GM18517 (cell line): Measurements from ENCODE around the gene SLBP.
A peak's percentile ranks its signal among the peaks of the same experiment; 100 is the strongest.

Experiments used
- ATAC-seq: cut with Tn5 transposase; IDR thresholded peaks from one replicate; pipeline ENCODE4 v1.9.1; 2021; ENCODE audit warnings: mild to moderate bottlenecking, moderate library complexity; ENCODE audit not compliant: unreplicated experiment

The SLBP gene

DNA sequence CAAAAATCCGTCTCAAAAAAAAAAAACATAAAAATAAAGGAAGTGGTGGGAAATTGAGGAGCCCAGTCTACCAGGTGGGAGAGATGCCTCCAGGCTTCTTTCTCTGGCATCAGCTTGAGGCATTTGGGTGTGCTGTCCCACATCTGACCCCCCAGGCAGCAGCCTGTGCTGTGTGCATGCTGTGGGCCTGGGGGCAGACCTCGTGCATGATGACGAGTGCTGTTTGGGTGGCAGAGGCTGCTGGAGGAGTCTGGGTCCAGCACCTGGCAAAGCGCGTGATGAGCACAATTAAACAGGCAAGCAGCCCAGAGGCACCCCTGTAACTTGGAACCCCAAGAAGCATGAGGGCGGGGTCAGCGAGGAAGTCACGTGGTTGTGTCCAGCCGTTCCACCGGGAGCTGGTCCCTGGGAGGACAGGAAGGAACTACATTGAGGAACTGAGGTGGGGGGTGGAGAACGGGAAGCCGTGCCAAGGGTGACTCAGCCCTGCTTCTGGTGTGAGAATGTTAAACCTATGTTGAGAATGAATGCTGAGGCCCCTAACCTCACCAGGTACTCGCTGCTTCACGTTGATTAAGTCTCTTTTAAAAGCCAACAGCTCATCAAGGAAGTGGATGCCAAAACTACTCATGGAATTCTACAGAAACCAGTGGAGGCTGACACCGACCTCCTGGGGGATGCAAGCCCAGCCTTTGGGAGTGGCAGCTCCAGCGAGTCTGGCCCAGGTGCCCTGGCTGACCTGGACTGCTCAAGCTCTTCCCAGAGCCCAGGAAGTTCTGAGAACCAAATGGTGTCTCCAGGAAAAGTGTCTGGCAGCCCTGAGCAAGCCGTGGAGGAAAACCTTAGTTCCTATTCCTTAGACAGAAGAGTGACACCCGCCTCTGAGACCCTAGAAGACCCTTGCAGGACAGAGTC is 15.3 kb upstream of the SLBP start:
- ATAC-seq = no peak

DNA sequence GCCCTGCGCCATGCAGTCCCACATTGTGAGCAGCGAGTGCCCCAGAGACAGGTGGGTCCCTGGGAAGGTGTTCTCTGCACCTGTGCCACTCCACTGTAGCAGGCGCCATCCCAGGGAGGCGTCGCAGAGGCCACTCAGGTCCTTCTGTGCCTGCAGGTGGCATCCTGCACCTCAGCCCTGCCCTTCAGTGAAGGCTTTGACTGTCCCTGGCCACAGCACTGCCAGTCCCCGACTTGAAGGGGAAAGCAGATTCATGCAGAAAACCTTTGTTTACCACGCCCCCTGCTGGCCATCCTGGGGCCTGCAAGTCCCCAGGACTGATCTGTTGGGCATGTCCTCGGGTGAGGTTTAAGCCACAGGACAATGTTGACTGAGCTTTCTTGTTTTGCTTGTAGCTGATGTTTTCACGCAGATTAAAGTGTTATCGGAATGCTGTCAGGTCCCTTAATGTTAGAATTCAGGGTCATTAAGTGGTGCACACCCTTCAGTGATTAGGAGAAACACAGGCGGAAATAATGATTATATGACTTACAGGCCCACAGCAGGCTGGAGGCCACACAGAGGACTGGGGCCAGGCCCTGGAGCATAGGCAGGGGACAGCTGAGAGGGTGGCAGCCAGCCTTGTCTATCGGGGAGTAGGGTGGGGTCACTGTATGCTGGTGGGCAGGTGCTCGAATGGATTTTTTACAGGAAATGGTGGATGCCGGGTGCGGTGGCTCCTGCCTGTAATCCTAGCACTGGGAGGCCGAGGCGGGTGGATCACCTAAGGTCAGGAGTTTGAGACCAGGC is 14.2 kb upstream of the SLBP start:
- ATAC-seq = no peak

DNA sequence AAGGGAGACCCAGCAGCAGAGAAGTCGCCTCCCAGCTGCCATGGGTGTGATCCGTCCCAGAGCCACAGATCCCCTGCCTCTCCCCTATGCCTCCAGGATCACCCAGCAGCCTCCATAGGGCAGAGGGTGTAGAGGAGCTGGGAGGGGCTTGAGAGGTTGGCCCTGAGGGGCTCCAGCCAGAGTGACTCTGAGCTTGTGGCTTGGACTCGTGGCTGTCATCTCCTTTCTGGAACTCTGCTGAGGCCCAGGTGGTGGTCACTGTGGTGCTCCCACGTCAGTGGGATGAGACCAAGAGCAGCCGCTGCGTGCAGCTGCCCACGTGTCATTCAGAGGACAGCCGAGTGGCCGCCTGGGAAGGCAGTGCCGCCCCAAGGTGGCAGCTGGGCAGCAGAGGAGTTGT is 13.4 kb upstream of the SLBP start:
- no peak for ATAC-seq

DNA sequence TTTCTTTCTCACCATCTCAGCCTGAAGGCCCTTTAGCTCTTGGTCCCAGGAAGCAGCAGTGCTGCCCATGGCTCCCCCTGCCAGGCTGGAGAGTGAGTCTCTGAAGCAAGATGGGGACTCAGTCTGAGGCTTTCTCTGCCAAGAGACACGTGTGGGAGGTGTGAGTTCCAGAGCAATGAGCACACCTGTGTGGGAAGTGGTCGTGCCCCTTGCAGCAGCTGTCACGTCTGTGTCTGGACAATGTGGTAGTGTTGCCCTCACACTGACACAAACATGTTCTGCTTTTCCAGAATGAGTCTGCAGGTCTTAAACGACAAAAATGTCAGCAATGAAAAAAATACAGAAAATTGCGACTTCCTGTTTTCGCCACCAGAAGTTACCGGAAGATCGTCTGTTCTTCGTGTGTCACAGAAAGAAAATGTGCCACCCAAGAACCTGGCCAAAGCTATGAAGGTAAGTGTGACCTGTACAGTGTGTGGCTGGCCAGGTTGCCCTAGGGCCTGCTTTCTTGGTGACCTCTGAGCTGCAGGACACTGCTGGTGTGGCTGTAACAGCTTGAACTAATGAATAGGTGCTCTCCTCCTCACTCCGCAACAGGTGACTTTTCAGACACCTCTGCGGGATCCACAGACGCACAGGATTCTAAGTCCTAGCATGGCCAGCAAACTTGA is 11.1 kb upstream of the SLBP start:
- no peak for ATAC-seq

DNA sequence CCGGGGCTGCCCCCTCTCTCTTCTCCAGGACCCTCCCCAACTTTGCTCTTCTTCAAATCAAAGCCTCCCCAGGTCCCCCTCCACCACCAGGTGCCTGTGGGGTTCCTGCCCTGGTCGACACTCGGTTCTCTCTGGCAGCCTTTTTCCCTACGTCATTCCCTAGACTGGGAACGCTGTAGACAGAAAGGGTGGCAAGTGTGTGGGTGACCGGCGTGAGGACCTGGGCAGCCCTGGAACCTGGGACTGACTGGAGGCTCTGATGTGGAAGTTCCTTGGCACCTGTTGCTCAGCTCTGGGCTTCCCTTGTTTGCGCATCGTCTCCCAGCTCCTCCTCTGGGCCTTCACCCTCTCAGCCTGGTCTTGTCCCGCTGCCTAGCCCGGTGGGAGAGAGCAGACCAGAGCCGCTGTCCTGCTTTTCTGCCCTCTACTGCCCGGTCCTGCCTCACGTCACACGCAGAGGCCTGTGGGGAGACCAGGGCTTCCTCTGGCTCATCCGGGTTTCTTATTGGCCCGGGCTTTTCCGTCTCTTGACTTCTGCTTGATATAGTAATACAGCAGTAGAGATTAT is 10.5 kb upstream of the SLBP start:
- ATAC-seq = no peak

DNA sequence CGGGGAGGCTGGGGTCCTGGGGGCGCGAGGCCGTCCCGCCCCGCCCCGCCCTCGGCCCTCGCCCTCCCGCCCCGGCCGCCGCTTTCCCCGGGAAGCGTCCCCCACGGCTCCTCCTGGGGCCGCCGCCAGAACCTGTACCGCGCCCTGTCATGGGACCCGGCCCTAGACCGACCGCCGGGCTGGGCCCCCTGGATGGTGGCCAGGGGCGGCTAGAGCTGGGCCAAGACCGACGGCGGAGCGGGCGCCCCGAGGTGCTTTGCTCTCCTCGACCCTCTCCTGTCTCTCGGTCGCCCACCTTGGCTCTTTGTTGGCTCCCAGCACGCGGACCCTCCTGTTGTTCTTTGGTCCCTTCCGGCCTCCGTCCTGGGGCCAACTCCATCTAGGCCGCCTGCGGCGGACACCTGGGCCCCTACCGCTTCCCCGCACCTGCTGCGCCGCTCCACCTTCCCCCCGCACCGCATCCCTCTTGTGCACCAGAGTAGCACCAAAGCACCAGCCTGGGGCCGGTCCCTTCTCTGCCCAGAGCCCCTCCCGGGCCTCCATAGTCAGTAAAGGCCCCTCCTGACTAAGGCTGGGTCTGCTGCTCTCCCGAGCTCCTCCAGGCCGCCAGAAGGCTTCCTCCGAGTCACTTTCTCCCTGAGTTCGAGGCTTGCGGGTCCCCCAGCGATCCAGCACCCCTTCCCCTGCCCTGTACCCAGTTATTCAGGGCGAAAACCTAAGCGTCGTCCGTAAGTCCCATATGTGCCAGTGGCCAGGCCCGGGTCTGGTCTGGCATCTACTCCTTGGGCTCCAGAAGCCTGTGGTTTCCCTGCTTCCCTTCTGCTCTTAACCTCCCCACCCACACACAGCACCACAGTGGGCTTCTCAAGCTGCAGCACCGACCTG is 9.8 kb upstream of the SLBP start:
- no peak for ATAC-seq

DNA sequence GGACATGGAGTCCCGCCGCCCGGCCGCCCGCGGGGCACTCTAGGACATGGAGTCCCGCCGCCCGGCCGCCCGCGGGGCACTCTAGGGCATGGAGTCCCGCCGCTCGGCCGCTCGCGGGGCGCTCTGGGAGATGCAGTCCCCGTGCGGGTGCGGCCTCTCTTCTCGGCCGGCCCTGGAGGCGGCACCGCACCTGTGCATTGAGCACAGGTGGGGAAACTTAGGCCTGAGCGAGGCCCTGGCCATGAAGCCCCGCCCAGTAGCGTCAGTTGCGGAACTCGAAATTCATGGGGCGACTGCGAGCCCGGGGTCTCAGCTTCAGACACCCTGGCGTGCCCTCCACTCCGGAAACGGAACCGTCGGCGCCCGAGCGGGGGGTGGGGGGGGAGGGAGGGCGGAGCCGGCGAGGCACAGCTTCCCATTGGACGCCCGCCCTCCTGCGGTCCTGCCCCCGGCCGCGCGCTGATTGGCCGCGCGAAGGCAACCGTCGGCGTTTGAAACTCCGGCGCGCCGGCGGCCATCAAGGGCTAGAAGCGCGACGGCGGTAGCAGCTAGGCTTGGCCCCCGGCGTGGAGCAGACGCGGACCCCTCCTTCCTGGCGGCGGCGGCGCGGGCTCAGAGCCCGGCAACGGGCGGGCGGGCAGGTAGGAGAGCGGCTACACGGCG is 9.0 kb upstream of the SLBP start, which contains the start of the genes TACC3 and TMEM129:
Gene TACC3 (plus strand): TSS at position 519 of the 663 bp plus-strand sequence. CDS start 1,901 bp downstream, outside the sequence.
Gene TMEM129 (minus strand): TSS at position 321 of the 663 bp plus-strand sequence. CDS start 486 bp downstream, outside the sequence.
- peak; percentile 73 for ATAC-seq

DNA sequence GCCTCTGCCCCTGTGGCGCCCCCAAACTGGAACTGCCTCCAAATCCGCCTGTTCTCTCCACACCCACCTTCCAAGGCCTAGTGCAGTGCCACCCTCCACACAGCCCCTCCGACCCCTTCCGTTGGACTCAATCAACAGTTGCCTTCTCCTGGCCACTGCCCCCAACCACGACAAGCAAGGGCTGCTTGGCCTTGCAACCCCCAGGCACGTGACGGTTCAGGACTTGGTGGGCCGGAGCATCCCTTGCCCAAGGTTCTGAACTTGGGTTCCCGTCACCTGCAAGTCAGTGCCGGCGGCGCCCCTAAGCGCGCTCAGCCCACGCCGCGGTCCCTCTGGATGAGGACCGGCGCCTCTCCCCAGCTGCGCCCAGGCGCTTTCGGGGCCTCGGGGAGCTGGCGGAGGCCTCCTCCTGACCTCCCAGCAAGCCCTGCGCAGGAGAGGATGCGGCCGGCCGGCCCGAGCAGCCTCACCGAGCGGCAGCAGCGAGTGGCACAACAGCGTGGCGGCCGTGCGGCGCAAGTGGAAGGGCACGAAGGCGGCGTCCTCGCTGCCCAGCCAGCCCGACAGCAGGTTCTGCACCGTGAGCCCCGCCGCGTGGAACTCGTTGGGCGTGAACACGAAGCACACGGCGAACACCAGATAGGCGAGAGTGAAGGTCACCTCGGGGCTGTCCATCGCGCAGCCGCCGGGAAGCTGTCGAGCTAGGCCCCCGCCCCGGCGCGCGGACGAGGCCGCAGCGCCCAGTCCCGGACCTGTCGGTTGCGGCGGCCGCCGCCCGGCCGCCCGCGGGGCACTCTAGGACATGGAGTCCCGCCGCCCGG is 8.3 kb upstream of the SLBP start:
- ATAC-seq = peak; percentile 12

DNA sequence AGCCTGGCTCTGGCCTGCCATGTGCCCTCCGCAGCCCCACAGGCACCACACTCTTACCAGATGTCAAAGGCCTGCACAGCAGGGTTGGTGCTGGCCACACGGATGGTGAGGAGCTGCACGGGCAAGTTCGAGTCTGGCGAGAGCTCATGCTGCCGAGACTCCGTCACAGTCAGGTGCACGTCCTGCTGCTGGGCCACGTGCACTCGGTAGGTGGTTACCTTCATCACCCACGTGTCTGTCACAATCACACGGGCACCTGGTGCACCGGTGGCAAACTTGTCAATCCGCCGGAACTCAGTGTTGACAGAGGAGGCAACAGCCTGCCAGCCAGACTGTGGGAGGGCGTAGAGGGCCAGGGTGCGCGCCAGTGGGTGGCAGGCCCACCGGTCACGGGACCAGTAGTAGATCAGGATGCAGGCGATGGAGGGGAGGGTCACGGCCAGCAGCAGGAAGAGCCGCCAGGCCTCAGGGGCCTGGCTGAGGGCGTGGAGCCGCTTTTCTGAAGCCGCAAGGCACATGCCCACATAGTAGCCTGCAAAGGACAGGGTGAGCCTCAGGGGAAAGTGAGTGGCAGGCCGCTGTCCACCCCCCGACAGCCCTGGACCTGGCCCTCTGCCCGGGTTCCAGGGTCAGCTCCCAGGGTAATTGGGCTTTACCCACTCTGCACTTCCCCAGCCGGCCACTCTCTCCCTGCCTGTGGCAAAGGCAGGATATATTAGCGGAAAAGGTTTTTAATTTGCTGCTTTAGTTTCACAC is 6.2 kb upstream of the SLBP start:
- ATAC-seq = no peak

DNA sequence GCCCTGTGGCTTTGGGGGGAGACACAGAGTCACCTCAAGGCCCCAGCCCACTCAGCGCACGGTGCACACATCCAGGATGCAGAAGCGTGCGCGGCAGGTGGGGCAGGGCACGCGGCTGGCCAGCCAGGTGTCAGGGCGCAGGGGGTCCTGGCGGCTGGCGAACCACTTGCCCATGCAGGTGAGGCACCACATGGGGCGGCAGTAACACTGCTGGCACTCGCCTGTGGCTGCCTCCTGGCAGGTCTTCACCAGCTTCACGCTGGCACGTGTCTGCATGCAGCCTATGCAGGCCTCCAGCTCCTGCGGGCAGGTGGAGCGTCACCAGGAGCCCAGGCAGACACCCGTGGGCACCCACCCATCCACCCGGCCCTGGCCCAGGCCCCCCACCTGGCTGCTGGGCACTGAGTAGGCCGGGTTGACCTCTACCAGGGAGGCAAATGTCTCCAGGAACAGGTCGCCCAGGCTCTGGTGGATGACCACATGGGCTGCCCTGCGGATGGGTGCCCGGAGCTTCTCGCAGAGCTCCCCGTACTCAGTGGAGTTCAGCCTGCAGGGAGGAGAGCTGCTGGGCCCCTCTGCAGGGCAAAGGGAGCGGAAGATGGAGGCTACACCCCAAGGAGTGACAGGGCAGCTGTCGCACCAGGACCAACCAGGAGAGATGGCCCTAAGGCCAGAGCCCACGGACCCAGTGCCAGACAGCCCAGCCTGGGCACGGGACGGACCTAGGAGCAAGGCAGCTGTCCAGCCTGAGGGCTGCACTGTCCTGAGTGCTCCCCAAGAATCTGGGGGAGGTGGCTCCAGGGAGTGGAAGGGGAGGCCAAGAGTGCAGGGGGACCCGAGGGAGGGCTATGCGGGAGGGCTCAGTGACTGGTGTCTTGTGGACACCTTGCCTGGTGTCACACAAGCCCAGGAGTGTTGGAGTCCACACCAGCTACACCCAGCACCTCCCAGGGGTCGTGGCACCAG is 5.3 kb upstream of the SLBP start:
- ATAC-seq = no peak

DNA sequence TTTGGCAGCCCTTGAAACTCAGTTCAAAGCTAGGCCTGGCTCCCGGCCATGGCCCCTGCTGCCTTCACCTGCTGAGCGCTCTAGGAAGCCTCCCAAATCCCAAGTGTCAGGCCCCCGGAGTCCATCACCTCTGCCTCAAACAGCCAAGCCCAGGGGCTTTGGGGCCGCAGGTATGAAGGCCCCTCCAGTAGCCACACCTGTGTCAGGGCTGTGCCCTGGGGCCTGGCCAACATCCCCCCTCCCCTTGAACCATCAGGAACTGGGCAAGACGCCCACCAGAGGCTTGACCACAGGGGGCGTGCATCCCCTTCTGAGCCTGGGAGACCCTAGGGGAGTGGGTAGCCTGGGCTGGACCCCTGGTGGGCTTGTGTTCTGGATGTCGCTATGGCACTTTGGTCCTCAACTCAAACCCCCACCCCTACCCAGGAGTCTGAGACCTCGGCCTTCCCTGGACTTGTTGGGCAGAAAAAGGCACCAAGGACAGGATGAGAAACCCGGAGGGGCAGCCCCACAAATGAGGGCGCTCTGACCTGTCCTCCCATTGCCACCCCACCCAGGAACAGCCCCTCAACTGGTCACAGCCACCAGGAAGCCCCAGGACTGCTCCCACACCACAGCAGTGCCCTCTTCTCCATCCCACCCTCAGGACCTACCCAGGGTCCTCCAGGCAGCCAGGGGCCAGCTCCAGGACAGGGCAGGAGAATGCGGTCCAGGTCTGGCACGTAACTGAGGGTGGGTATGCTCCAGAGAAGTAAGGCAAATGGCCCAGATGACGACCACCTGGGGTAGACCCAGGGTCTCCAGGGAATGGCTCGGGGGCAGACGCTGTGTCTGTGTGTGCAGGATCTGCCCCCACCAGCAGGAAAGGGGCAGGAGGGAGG is 4.2 kb upstream of the SLBP start:
- no peak for ATAC-seq

DNA sequence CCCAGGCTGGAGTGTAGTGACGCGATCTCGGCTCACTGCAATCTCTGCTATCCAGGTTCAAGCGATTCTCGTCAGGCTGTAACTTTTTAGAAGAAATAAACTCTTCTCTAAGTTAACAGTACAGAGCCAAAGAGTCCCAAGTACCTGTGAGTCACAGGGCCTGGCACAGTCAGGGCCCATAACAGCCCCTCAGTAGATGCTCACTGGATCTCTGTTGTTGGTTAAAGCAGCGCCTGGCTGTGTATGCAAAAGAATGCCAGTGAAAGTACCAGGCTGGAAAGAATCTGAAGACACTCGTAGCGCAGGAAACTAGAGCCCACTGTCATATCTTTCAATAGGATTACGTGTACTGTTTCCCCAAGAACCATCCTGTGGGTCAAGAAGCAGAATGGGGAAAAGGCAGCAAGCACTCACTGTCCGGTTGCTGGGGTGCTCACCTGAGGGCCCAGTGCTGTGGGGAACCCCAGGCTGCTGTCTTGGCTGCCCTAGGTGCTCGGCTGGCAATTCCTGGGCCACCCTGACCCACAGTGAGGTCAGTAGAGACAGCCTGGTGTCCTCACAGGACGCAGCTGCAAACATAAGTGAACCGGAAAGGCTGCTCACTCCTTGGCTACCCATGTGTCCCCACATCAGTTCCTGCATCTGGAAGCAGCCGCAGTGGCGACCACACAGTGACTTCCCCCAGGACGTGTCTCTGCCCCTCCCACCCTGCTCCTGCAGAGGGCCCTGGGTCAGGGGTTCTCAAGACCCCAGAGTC is 3.1 kb upstream of the SLBP start:
- no peak for ATAC-seq

DNA sequence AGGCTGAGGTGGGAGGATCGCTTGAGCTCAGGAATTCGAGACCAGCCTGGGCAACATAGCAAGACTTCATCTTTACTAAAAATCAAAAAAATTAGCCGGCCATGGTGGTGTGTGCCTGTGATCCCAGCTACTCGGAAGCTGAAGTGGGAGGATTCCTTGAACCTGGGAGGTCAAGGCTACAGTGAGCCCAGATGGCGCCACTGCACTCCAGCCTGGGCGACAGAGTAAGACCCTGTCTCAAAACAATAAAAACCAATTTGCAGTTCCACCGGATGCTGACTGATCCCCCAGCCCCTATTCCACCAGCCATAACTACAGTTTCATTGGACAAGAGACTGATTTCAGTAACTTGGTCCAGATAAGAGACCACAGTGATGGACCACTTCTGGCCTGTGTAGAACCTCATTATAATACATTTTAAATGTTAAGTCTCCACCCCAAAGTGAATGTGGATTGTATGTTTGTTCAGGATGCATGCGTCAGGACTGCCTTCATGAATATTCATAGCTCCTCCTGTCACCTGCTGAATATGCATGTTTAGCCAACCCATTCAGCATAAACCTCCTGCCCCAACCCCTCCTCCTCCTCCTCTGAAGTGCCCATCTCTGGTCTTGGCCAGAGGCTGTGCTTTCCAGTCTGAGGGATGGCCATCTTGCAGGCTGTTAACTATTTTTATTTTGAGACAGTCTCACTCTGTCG is 2.3 kb upstream of the SLBP start:
- ATAC-seq = no peak
